ENCODE data around the gene ASB7. TPM values are rescaled to one million over a fixed set of nuclear protein-coding genes. Genes with fewer than 3 reads are reported as not detected.

ASB7 gene
- total RNA-seq, 4 donors from 2014 or later: 5.4 to 15.8 (median 9.6) TPM

DNA sequence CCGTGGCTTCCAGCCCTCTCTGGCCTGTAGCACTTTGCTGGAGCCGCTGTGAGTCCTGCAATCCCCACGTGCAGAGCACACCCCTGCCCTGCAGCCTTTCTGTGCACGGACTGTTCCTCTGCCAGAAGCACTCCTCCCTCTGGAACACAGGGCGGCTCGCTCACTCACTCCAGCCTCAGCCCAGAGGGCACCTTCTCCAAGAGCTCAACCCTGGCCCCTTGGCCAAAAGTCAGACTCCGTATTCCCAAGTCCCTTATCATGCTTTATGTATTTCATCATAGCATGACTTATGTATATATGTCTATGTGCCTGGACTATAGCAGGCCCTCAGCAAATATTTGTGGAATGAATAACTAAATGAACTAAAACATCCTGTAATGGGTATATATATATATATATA lies 63.2 kb downstream of the ASB7 start:
- H3K4me3 ChIP-seq (ENCODE audit: low read depth, poor library complexity, severe bottlenecking): no peak overlapping the region
- no peak for TF ChIP-seq CTCF (IDR thresholded peaks at IDR 0.05)
- TF ChIP-seq POLR2A (IDR thresholded peaks at IDR 0.05): no peak
- intact Hi-C loops (cut with DNase I; ENCODE audit: low total_unique reads): no loop called here
- DNase-seq (ENCODE audit: low spot score in 2 of 2): peak in 1 of 2 donors; percentile 83
- 28 to 31% methylated on average over 7 of the region's 7 CpGs for WGBS, 2 donors

- intact Hi-C loops (cut with DNase I; ENCODE audit: low total_unique reads): no loop called here
- DNase-seq (ENCODE audit: low spot score in 2 of 2): peak in 1 of 2 donors; percentile 80
- no peak overlapping the region for H3K4me3 ChIP-seq (ENCODE audit: low read depth, poor library complexity, severe bottlenecking)
- 57 to 61% methylated on average over 20 of the region's 20 CpGs for WGBS, 2 donors
- no peak for TF ChIP-seq POLR2A (IDR thresholded peaks at IDR 0.05)
- no peak for TF ChIP-seq CTCF (IDR thresholded peaks at IDR 0.05)
These were observed 65.3 kb downstream of the ASB7 start for GRCh38 chr15:100667405-100668347.

- DNase-seq (ENCODE audit: low spot score in 2 of 2): peak in 1 of 2 donors; percentile 49
- H3K4me3 ChIP-seq (ENCODE audit: low read depth, poor library complexity, severe bottlenecking): no peak overlapping the region
- intact Hi-C loops (cut with DNase I; ENCODE audit: low total_unique reads): no loop called here
- WGBS, 2 donors: 80 to 86% methylated on average over 7 of the region's 7 CpGs
- TF ChIP-seq CTCF (IDR thresholded peaks at IDR 0.05) (no peak), POLR2A (IDR thresholded peaks at IDR 0.05) (no peak)
These were observed 66.0 kb downstream of the ASB7 start for GRCh38 chr15:100668348-100668745.

GRCh38 chr15:100669260-100669659 lies 66.9 kb downstream of the ASB7 start:
- no peak overlapping the region for H3K4me3 ChIP-seq (ENCODE audit: low read depth, poor library complexity, severe bottlenecking)
- DNase-seq (ENCODE audit: low spot score in 2 of 2): peak in 1 of 2 donors; percentile 64
- TF ChIP-seq CTCF (IDR thresholded peaks at IDR 0.05): no peak
- TF ChIP-seq POLR2A (IDR thresholded peaks at IDR 0.05): no peak
- WGBS, 2 donors: 81 to 87% methylated on average over 12 to 15 of the region's 15 CpGs
- intact Hi-C loops (cut with DNase I; ENCODE audit: low total_unique reads): no loop called here

DNA sequence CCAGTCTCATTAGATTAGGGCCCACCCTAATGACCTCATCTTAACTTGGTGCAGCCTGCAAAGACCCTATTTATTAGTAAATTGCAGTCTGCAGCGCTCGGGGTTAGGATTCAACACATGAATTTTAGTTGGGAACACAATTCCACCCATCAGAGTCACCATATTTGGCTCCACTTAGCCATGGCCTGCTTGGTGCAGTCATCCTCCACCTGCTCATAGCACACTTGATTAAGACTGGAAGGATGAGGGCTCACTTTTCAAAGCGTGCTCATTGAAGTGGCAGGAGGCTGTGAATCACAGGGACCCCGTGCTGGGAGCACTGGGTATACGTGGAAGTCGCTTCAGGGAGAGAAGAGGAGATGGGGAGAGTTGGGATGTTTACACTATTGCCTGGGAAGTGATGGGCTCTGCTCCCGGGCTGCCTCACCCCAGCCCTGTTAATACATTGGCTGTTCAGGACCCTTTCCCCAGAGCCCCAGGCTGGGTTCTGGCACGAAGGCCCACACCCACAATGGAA lies 68.2 kb downstream of the ASB7 start:
- WGBS, 2 donors: 75 to 86% methylated on average over 8 of the region's 8 CpGs
- H3K4me3 ChIP-seq (ENCODE audit: low read depth, poor library complexity, severe bottlenecking): no peak overlapping the region
- TF ChIP-seq POLR2A (IDR thresholded peaks at IDR 0.05) (no peak), CTCF (IDR thresholded peaks at IDR 0.05) (no peak)
- intact Hi-C loops (cut with DNase I; ENCODE audit: low total_unique reads): no loop called here
- peak in 1 of 2 donors; percentile 50 for DNase-seq (ENCODE audit: low spot score in 2 of 2)

Measured in lower leg skin (tissue), 4 donors.